ENCODE measurements around the gene SLC25A20. TPM values are rescaled to one million over a fixed set of nuclear protein-coding genes. Genes with fewer than 3 reads are reported as not detected.

Gene SLC25A20
- total and polyA plus RNA-seq, 2 of the 4 experiments (the other 2 are of a cell fraction): 23.8 to 27.1 TPM

DNA sequence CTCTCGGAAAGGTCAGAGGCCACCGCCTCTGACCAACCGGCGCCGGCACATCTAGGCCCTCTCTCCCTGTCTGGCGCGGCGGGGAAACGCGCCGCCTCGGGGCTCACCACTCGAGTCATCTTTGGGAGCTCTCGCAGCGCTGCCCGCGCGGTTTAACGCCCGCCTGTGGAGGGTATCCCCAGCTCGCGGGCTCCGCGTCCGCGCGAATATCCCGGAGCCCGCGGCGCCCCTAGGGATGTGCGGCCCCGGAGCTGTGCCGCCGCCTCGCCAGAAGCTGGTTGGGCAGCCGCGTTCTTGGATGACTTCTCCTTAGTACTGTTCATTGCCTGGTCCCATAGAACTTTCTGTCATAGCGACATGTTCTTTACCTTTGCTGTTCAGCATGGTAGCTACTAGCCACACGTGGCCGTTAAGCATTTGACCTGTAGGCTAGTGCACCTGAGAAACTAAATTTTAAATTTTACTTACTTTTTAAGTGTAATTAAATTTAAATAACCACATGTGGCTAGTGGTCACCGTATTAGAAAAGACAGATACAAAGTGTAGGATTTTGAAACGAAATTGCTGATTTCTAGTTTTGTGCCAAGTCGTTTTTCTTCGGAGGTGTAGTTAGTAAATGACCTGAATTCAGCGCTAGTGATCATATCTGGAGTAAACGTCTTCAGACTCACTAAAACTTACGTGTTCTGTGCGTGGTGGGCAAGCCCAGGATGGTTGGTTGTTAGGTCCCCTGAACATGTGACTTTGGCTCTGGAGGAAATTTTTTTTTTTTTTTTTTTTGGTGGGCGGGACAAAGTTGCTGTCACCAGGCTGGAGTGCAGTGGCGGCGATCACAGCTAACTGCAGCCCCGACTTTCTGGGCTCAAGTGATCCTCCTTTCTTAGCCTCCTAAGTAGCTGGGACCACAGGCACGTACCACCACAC, 20.8 kb upstream of the SLC25A20 start:
- Histone ChIP-seq H3K4me1 (ENCODE audit: control insufficient read depth, insufficient read depth, low read length) (peaks cover 7% of the 10 kb centered on the region), H2BK20ac (ENCODE audit: low read depth, low read length) (no peak overlapping the region), H3K36me3 (ENCODE audit: control insufficient read depth, insufficient read depth, low read length) (peaks cover 12% of the 10 kb centered on the region), H3K23ac (ENCODE audit: low read depth, low read length) (peak overlapping the region; percentile 94), H2BK5ac (ENCODE audit: low read depth, low read length, poor library complexity, severe bottlenecking) (peak overlapping the region; percentile 71), H3K9me1 (ENCODE audit: insufficient read depth, low read length) (0 out of 2 replicates have a peak, but pooled peaks cover 3% of the 10 kb centered on the region), H2AK5ac (ENCODE audit: low read depth, low read length) (peak overlapping the region; percentile 84), H2BK15ac (ENCODE audit: low read depth, low read length) (no peak overlapping the region; the same call in 2 of the 3 replicates), H4K5ac (ENCODE audit: low read depth, low read length) (no peak overlapping the region), H3K27me3 (ENCODE audit: control insufficient read depth, insufficient read depth, low read length) (no peaks in the 10 kb centered on the region), H2AFZ (replicated peaks; ENCODE audit: low read length, poor library complexity) (peak overlapping the region; percentile 98), H3K4ac (ENCODE audit: low read depth, low read length) (peak overlapping the region; percentile 63), H4K20me1 (ENCODE audit: insufficient read depth, low read length) (peaks cover 34% of the 10 kb centered on the region), H2AK9ac (replicated peaks; ENCODE audit: low read depth, low read length, poor library complexity) (peak overlapping the region; percentile 94), H4K8ac (ENCODE audit: low read depth in 2 of 2, low read length in 2 of 2) (peak overlapping the region in 1 of 2 experiments; percentile 27; a peak in 1 of 4 replicates), H3K4me2 (ENCODE audit: low read depth, low read length) (peak overlapping the region; percentile 100), H3K56ac (ENCODE audit: extremely low read depth, insufficient read depth, low read length) (peak overlapping the region; percentile 39), H2BK120ac (ENCODE audit: low read depth, low read length) (no peak overlapping the region), H3K14ac (replicated peaks; ENCODE audit: low read depth, low read length) (peak overlapping the region; percentile 85), H3K4me3 (ENCODE audit: insufficient read depth, low read depth, low read length) (peak overlapping the region; percentile 70), H3K18ac (ENCODE audit: low read depth, low read length) (no peak overlapping the region), H3K9ac (ENCODE audit: low read depth, low read length) (peak overlapping the region; percentile 79), H3K79me1 (ENCODE audit: low read depth in 1 of 2, low read length in 2 of 2) (peaks cover 10 to 41% of the 10 kb centered on the region in 2 experiments; a peak in 3 of 4 replicates), H3K27ac (ENCODE audit: insufficient read depth, low read length) (peak overlapping the region; percentile 70), H3K9me3 (ENCODE audit: control insufficient read depth, insufficient read depth, low read length) (no peaks in the 10 kb centered on the region), H4K91ac (ENCODE audit: insufficient read depth, low read depth, low read length) (no peak overlapping the region)
- TF ChIP-seq RCOR1 (IDR thresholded peaks at IDR 0.05; ENCODE audit: insufficient replicate concordance, low read length) (no peak), CHD1 (IDR thresholded peaks at IDR 0.05; ENCODE audit: low read depth, low read length) (peak; percentile 77; the same call in 1 of the 2 replicates), MXI1 (IDR thresholded peaks at IDR 0.05; ENCODE audit: borderline replicate concordance, low read depth, low read length) (peak; percentile 3; the same call in 1 of the 2 replicates), MAZ (IDR thresholded peaks at IDR 0.05; ENCODE audit: borderline replicate concordance, low read depth, low read length) (no peak), NFE2L2 (IDR thresholded peaks at IDR 0.05; ENCODE audit: low read depth, low read length) (no peak), POLR2A (IDR thresholded peaks at IDR 0.05; ENCODE audit: low read depth, low read length) (peak; percentile 74)
- TF ChIP-seq, protein P1, sequence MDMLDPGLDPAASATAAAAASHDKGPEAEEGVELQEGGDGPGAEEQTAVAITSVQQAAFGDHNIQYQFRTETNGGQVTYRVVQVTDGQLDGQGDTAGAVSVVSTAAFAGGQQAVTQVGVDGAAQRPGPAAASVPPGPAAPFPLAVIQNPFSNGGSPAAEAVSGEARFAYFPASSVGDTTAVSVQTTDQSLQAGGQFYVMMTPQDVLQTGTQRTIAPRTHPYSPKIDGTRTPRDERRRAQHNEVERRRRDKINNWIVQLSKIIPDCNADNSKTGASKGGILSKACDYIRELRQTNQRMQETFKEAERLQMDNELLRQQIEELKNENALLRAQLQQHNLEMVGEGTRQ (IDR thresholded peaks at IDR 0.05; ENCODE audit: low read depth, low read length): peak; percentile 77
- intact Hi-C loops (cut with micrococcal nuclease): loop anchor here (5.0 kb wide), 1 partner anchor 72 kb away; the partner anchor contains the start of gene PRKAR2A
- 1% methylated on average over 26 of the region's 54 CpGs; no CpG with 5 or more reads in 1 of the 2 experiments for WGBS, 2 experiments (ENCODE audit: extremely low coverage in 2 of 2, insufficient read length in 1 of 2)
- peak; percentile 50 for DNase-seq
- TSS peak; percentile 52 for BruUV-seq (replicated peaks)
- dilution Hi-C loops (cut with HindIII; ENCODE audit: low sequenced_read_pairs, unreplicated experiment): no loop called here
- CTCF ChIA-PET: interaction anchor here (1.0 kb wide), 1 partner anchor 8 kb away, joined by 3 read pairs; no protein-coding TSS in a partner anchor
- in situ Hi-C loops (cut with MboI; ENCODE audit: low sequenced_read_pairs): no loop called here
- peak; percentile 44 for ATAC-seq (ENCODE audit: low read depth)
- POLR2A ChIA-PET (ENCODE audit: unreplicated experiment): no interaction called here
